ENCODE data around the gene LSM12.

The LSM12 gene

GRCh38 chr17:43987131-43988021 lies 79.1 kb downstream of the LSM12 start:
- no peak for DNase-seq (ENCODE audit: low read depth, low spot score)

DNA sequence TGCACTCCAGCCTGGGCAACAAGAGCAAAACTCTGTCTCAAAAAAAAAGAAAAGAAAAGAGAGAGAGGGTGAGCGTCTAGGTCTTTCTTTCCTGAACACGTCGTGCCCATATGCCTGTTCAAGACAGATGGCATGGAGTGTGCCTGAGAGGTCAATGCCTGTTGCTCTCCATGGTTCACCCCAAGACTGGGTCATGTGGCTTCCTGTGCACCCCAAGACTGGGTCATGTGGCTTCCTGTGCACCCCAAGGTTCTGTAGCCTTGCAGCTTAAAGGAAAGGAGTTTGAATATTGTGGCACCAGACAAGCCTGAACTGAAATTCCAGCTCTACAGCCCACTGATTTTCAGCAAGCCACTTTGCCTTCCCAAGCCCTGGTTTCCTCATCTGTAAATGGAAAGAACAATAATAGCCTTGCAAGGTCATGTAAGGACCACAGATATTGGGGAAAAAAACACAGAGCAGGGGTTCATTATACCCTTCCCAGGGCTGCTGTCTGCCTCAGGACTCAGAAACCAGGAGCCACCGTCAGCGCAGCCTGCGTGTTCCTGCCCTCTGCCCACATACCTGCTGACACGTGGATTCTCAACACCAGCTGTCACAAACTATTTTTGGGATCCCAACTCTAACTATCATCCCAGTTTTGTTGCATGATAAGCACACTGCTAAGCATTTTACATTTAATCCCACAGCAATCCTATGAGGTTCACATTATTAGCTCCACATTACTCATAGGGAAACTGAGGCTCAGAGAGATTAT lies 80.1 kb downstream of the LSM12 start:
- no peak for DNase-seq (ENCODE audit: low read depth, low spot score)

GRCh38 chr17:43984521-43984920 lies 82.0 kb downstream of the LSM12 start:
- DNase-seq (ENCODE audit: low read depth, low spot score): no peak

Data from astrocyte of the hippocampus (primary cell).